Endothelial cell (in vitro differentiated cells): Measurements from ENCODE around the gene ZNRF3. TPM values are rescaled to one million over a fixed set of nuclear protein-coding genes. Genes with fewer than 3 reads are reported as not detected.

Experiments used
- DNase-seq: peaks from one replicate; pipeline ENCODE4 v3.0.0; 2021; ENCODE audit warnings: low spot score
- H3K27ac Mint-ChIP-seq: one replicate; pipeline ENCODE4 v1.8.0; 2021; ENCODE audit warnings: mixed read lengths, inconsistent platforms; ENCODE audit not compliant: unreplicated experiment
- H3K27me3 Mint-ChIP-seq: one replicate; pipeline ENCODE4 v1.8.0; 2021; ENCODE audit warnings: mild to moderate bottlenecking, moderate library complexity, mixed read lengths, inconsistent platforms; ENCODE audit not compliant: unreplicated experiment
- H3K36me3 Mint-ChIP-seq: one replicate; pipeline ENCODE4 v1.8.0; 2021; ENCODE audit warnings: mild to moderate bottlenecking, low read depth, mixed read lengths, inconsistent platforms; ENCODE audit not compliant: unreplicated experiment
- H3K4me1 Mint-ChIP-seq: one replicate; pipeline ENCODE4 v1.8.0; 2021; ENCODE audit warnings: mild to moderate bottlenecking, mixed read lengths, inconsistent platforms; ENCODE audit not compliant: unreplicated experiment
- H3K4me3 Mint-ChIP-seq: one replicate; pipeline ENCODE4 v1.8.0; 2021; ENCODE audit warnings: mild to moderate bottlenecking, mixed read lengths, inconsistent platforms; ENCODE audit not compliant: unreplicated experiment
- H3K9me3 Mint-ChIP-seq: one replicate; pipeline ENCODE4 v1.8.0; 2021; ENCODE audit warnings: mixed read lengths, inconsistent platforms; ENCODE audit not compliant: unreplicated experiment
- total RNA-seq: library from RNA; stranded (reverse); fragmentation: NEBNext Ultra II Directional; extraction: Animal tissue kit (Norgen Biotek cat#: 25700); gene quantifications from one replicate; pipeline ENCODE4 v1.2.1, GENCODE V29; 2021; ENCODE audit not compliant: unreplicated experiment
- TF ChIP-seq, protein P1 (sequence below): fragments of 200-600 bp; sonication (generic); IDR thresholded peaks from one replicate; pipeline ENCODE4 v1.5.0; 2021; ENCODE audit warnings: antibody characterized with exemption; ENCODE audit not compliant: unreplicated experiment

ZNRF3 gene
- total RNA-seq, 1 donor from 2014 or later, result 3.3 TPM

DNA sequence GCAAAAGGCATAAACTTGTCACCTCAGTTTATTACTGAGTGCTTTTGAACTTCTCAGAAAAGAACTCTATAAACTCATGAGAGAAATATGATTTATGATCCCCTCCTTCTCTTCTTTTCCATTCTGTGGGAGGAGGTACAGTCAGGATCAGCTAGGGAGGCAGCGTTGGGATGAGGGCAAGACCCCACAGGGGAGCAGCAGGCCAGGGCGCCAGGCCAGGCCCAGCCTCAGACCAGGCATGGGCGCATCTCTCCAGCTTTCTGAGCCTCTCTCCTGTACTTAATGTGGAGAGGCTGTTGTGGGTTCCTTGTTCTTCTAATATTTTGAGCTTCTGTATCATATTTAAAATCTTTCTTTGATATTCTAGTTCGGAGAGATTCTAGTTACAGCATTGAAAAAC, 106.5 kb downstream of the ZNRF3 start:
- Mint-ChIP-seq H3K36me3 (peaks cover 4% of the 10 kb centered on the region), H3K27ac (no peak overlapping the region), H3K4me1 (no peaks in the 10 kb centered on the region)

DNA sequence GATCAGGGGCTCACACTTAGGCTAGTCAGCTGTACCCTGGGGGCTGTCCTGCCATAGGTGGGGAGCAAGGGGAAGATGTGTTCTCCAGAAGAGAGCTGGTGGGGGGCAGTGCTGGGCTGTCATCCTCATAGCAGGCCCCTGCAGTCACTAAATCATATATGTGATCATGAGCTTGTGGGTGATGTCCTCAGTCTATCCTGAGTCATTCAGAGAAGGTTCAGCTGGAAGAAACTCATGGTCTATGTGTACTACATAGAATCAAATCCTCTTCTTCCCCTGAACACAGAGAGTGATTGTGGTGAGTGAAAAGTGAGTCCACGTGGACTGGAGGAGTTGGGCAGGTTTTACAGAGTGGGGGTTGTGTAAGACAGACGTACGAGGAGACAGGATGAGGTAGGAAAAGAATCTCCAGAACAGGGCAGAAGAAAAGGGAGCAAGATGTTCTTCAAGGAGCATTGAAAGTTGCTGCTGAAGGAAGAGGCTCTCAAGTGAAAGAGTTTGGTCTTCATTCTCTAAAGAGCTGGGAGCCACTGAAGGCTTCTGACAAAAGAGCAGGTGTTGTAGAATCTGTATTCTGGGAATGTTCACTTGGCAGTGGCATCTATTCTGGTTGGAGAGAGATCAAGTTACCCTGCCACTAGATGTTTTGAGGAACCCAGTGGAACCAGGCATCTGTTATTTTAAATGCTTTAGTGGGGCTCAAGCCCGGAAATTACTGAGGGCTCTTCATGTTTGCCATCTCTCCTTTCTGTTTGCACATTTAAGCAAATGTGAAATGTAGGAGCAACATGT, 109.4 kb downstream of the ZNRF3 start:
- Mint-ChIP-seq H3K4me3 (no peak overlapping the region), H3K9me3 (no peaks in the 10 kb centered on the region), H3K27me3 (no peaks in the 10 kb centered on the region), H3K27ac (no peak overlapping the region), H3K36me3 (peaks cover 4% of the 10 kb centered on the region), H3K4me1 (no peaks in the 10 kb centered on the region)
- DNase-seq, result no peak
- TF ChIP-seq, protein P1, sequence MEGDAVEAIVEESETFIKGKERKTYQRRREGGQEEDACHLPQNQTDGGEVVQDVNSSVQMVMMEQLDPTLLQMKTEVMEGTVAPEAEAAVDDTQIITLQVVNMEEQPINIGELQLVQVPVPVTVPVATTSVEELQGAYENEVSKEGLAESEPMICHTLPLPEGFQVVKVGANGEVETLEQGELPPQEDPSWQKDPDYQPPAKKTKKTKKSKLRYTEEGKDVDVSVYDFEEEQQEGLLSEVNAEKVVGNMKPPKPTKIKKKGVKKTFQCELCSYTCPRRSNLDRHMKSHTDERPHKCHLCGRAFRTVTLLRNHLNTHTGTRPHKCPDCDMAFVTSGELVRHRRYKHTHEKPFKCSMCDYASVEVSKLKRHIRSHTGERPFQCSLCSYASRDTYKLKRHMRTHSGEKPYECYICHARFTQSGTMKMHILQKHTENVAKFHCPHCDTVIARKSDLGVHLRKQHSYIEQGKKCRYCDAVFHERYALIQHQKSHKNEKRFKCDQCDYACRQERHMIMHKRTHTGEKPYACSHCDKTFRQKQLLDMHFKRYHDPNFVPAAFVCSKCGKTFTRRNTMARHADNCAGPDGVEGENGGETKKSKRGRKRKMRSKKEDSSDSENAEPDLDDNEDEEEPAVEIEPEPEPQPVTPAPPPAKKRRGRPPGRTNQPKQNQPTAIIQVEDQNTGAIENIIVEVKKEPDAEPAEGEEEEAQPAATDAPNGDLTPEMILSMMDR, result no peak

More for the DNA sequence above, 106.5 kb downstream of the ZNRF3 start:
- H3K9me3 Mint-ChIP-seq, result no peaks in the 10 kb centered on the region
- no peak overlapping the region for H3K4me3 Mint-ChIP-seq
- no peak for DNase-seq
- H3K27me3 Mint-ChIP-seq, result no peaks in the 10 kb centered on the region
- TF ChIP-seq, protein P1, result no peak

DNA sequence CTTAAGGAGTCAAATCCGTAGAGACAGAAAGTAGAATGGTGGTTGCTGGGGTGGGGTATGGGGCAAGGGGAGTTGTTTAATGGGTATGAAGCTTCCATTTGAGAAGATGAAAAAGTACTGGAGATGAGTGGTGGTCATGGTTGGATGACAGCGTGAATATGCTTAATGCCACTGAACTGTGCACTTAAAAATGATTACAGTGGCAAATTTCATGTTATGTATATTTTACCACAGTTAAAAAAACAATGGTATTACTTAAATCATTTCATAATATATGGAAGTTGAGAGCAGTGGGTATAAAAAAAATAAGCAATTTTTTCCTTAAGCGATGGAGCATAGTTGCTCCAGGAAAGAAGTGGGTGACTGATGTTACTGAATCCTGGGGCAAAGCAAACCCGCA, 111.2 kb downstream of the ZNRF3 start:
- Mint-ChIP-seq H3K4me3 (no peak overlapping the region), H3K4me1 (no peaks in the 10 kb centered on the region)

DNA sequence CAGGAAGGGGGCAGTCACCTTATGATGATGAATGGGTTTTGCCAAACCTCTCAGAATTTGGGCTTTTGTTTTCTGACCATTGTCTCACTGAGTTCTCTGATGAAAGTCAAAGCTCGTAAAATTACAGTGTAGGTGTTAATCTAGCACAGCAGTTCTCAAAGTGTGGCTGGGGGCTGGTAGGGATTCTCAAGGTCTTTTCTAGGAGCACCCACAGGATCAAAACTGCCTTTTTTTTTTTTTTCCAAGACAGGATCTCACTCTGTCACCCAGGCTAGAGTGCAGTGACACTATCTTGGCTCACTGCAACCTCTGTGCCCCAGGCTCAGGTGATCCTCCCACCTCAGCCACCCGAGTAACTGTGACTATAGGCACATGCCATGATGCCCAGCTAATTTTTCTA, 112.2 kb downstream of the ZNRF3 start:
- H3K27ac Mint-ChIP-seq, result no peak overlapping the region
- no peaks in the 10 kb centered on the region for H3K9me3 Mint-ChIP-seq
- peaks cover 4% of the 10 kb centered on the region for H3K36me3 Mint-ChIP-seq
- no peaks in the 10 kb centered on the region for H3K4me1 Mint-ChIP-seq
- H3K4me3 Mint-ChIP-seq, result no peak overlapping the region
- TF ChIP-seq, protein P1, result no peak
- DNase-seq, result no peak
- no peaks in the 10 kb centered on the region for H3K27me3 Mint-ChIP-seq

More for the DNA sequence above, 111.2 kb downstream of the ZNRF3 start:
- Mint-ChIP-seq H3K27ac (no peak overlapping the region), H3K9me3 (no peaks in the 10 kb centered on the region), H3K36me3 (peaks cover 4% of the 10 kb centered on the region), H3K27me3 (no peaks in the 10 kb centered on the region)
- TF ChIP-seq, protein P1, result no peak
- no peak for DNase-seq

DNA sequence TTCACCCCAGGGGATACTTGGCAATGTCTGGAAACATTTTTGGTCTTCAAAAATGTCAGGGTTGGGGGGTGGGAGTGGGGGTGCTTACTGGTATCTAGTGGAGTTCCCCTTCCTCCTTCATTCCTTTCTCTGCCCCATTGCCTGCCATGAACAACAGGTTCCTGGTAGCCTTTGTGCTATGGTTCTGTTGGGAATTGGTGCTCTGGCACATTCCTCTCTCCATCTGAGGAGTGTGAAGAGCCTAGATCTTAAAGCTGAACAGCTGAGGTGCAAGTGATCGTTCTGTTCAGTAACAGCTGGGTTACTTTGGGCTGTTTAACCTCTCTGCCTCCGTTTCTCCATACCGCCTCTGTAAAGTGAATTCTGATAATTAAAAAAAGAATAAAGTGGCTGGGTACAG, 114.0 kb downstream of the ZNRF3 start:
- no peak overlapping the region for H3K4me3 Mint-ChIP-seq
- peaks cover 4% of the 10 kb centered on the region for H3K36me3 Mint-ChIP-seq
- no peaks in the 10 kb centered on the region for H3K4me1 Mint-ChIP-seq
- DNase-seq, result no peak
- H3K9me3 Mint-ChIP-seq, result no peaks in the 10 kb centered on the region
- TF ChIP-seq, protein P1, result no peak
- no peak overlapping the region for H3K27ac Mint-ChIP-seq
- H3K27me3 Mint-ChIP-seq, result no peaks in the 10 kb centered on the region
